GM23338 (cell line): ENCODE data around the gene MKI67. TPM values are rescaled to one million over a fixed set of nuclear protein-coding genes. Genes with fewer than 3 reads are reported as not detected.

Source experiments
- ATAC-seq: fragments of 200-7000 bp; cut with Tn5 transposase; 3 replicates; pipeline ENCODE4 v1.9.1; 2020
- DNase-seq: peaks from one replicate; pipeline ENCODE4 v3.0.0-alpha.2; 2015; ENCODE audit warnings: low spot score
- H2AFZ ChIP-seq: fragments of 200-600 bp; sonication (generic); 2 replicates; pipeline ENCODE4 v1.8.0; 2016; ENCODE audit warnings: antibody characterized with exemption, mild to moderate bottlenecking, moderate library complexity
- H3F3A ChIP-seq: fragments of 200-600 bp; sonication (generic); replicated peaks from 2 replicates; pipeline ENCODE4 v1.8.0; 2017; ENCODE audit warnings: antibody characterized with exemption, mixed run types, low read depth
- H3K27ac ChIP-seq: fragments of 200-600 bp; sonication (generic); 2 replicates; pipeline ENCODE4 v1.6.1; 2016; ENCODE audit warnings: low read depth
- H3K27me3 ChIP-seq: fragments of 200-600 bp; sonication (generic); 2 replicates; pipeline ENCODE4 v1.8.0; 2016; ENCODE audit warnings: mild to moderate bottlenecking, mixed run types, moderate library complexity; ENCODE audit not compliant: insufficient read depth
- H3K36me3 ChIP-seq: fragments of 200-600 bp; sonication (generic); 2 replicates; pipeline ENCODE4 v1.8.0; 2016; ENCODE audit warnings: mild to moderate bottlenecking; ENCODE audit not compliant: insufficient read depth
- H3K4me1 ChIP-seq: fragments of 200-600 bp; sonication (generic); 2 replicates; pipeline ENCODE4 v1.8.0; 2016; ENCODE audit warnings: mild to moderate bottlenecking, moderate library complexity; ENCODE audit not compliant: insufficient read depth
- H3K4me2 ChIP-seq: fragments of 200-600 bp; sonication (generic); 2 replicates; pipeline ENCODE4 v1.7.1; 2017; ENCODE audit warnings: mixed run types
- H3K4me3 ChIP-seq: fragments of 200-600 bp; sonication (generic); 2 replicates; pipeline ENCODE4 v1.6.1; 2016; ENCODE audit warnings: mixed run types
- H3K79me2 ChIP-seq: fragments of 200-600 bp; sonication (generic); replicated peaks from 2 replicates; pipeline ENCODE4 v1.8.0; 2017; ENCODE audit warnings: mild to moderate bottlenecking; ENCODE audit not compliant: insufficient read depth
- H3K9me2 ChIP-seq: fragments of 200-600 bp; sonication (generic); 2 replicates; pipeline ENCODE4 v1.8.0; 2017; ENCODE audit not compliant: insufficient read depth
- H4K20me1 ChIP-seq: fragments of 200-600 bp; sonication (generic); replicated peaks from 2 replicates; pipeline ENCODE4 v1.8.0; 2017; ENCODE audit warnings: mild to moderate bottlenecking; ENCODE audit not compliant: insufficient read depth
- H3K27ac Mint-ChIP-seq: 2 replicates; pipeline ENCODE4 v1.8.0; 2020; ENCODE audit warnings: inconsistent platforms, mild to moderate bottlenecking, moderate library complexity, mixed read lengths
- H3K27me3 Mint-ChIP-seq: 3 replicates; pipeline ENCODE4 v1.8.0; 2022; ENCODE audit warnings: low read depth, mild to moderate bottlenecking, moderate library complexity, mixed read lengths, inconsistent platforms; ENCODE audit not compliant: insufficient read depth, poor library complexity
- H3K36me3 Mint-ChIP-seq: 3 replicates; pipeline ENCODE4 v1.8.0; 2021; ENCODE audit warnings: low read depth, mild to moderate bottlenecking, inconsistent platforms, moderate library complexity, mixed read lengths
- H3K4me1 Mint-ChIP-seq: 3 replicates; pipeline ENCODE4 v1.8.0; 2020; ENCODE audit warnings: mild to moderate bottlenecking, inconsistent platforms, mixed read lengths
- H3K4me3 Mint-ChIP-seq: 3 replicates; pipeline ENCODE4 v1.8.0; 2021; ENCODE audit warnings: moderate library complexity, mild to moderate bottlenecking, inconsistent platforms, mixed read lengths
- H3K9me3 Mint-ChIP-seq: 3 replicates; pipeline ENCODE4 v1.8.0; 2020; ENCODE audit warnings: moderate library complexity, mild to moderate bottlenecking, inconsistent platforms, mixed read lengths
- CREB1 ChIP-seq: fragments of 250-450 bp; sonication (Bioruptor Pico); IDR thresholded peaks from 2 replicates; pipeline ENCODE4 v1.5.0; 2020; ENCODE audit warnings: low read depth, mild to moderate bottlenecking, moderate library complexity
- ETS1 ChIP-seq: IDR thresholded peaks from 2 replicates; pipeline ENCODE4 v1.6.1; 2016; ENCODE audit warnings: antibody characterized with exemption
- EZH2 ChIP-seq: fragments of 200-600 bp; sonication (generic); IDR thresholded peaks from one replicate; pipeline ENCODE4 v1.8.0; 2017; ENCODE audit warnings: antibody characterized with exemption, mild to moderate bottlenecking, low read depth; ENCODE audit not compliant: unreplicated experiment
- EZH2phosphoT487 ChIP-seq: fragments of 200-600 bp; sonication (generic); IDR thresholded peaks from one replicate; pipeline ENCODE4 v1.8.1; 2018; ENCODE audit warnings: antibody characterized with exemption; ENCODE audit not compliant: unreplicated experiment
- JUNB ChIP-seq: IDR thresholded peaks from one replicate; pipeline ENCODE4 v1.6.1; 2016; ENCODE audit warnings: antibody characterized with exemption; ENCODE audit not compliant: unreplicated experiment
- NANOG ChIP-seq: IDR thresholded peaks from 2 replicates; pipeline ENCODE4 v1.6.1; 2016; ENCODE audit warnings: antibody characterized with exemption, borderline replicate concordance
- POLR2AphosphoS5 ChIP-seq: IDR thresholded peaks from 2 replicates; pipeline ENCODE4 v1.6.1; 2016; ENCODE audit warnings: antibody characterized with exemption, low read depth
- REST ChIP-seq: IDR thresholded peaks from one replicate; pipeline ENCODE4 v1.6.1; 2018; ENCODE audit warnings: antibody characterized with exemption; ENCODE audit not compliant: unreplicated experiment
- STAT1 ChIP-seq: IDR thresholded peaks from one replicate; pipeline ENCODE4 v1.6.1; 2016; ENCODE audit warnings: antibody characterized with exemption; ENCODE audit not compliant: unreplicated experiment
- ZNF114 ChIP-seq: fragments of 250-450 bp; sonication (Bioruptor Pico); IDR thresholded peaks from 2 replicates; pipeline ENCODE4 v1.5.0; 2020; ENCODE audit warnings: mild to moderate bottlenecking, moderate library complexity
- ZNF331 ChIP-seq: fragments of 250-450 bp; sonication (Bioruptor Pico); IDR thresholded peaks from 2 replicates; pipeline ENCODE4 v1.5.0; 2020; ENCODE audit warnings: low read depth, mild to moderate bottlenecking, moderate library complexity
- ZNF462 ChIP-seq: fragments of 250-450 bp; sonication (Bioruptor Pico); IDR thresholded peaks from 2 replicates; pipeline ENCODE4 v1.5.0; 2020; ENCODE audit warnings: mild to moderate bottlenecking, moderate library complexity
- polyA plus RNA-seq: library from polyadenylated mRNA; unstranded; fragments of >200 nt; fragmentation: Nextera tagmentation; extraction: Ambion mirVana; gene quantifications from 2 replicates; pipeline ENCODE4 v1.2.1, GENCODE V29; 2016
- total RNA-seq: library from RNA; depleted of rRNA; stranded (reverse); fragments of >200 nt; shearing (Covaris generic); gene quantifications from 2 replicates; pipeline ENCODE4 v1.2.3, GENCODE V29; 2014

MKI67 gene
- total and polyA plus RNA-seq, 2 experiments from 2014 or later: 58.0 to 103 TPM

- Histone ChIP-seq H3F3A (no peaks in the 10 kb centered on the region), H3K79me2 (peaks cover 64% of the 10 kb centered on the region), H4K20me1 (peaks cover 34% of the 10 kb centered on the region), H3K4me3 (no peak overlapping the region), H3K27me3 (no peaks in the 10 kb centered on the region), H3K27ac (no peak overlapping the region), H3K4me2 (no peak overlapping the region), H3K4me1 (peaks cover 24% of the 10 kb centered on the region), H2AFZ (no peak overlapping the region), H3K36me3 (peaks cover 22% of the 10 kb centered on the region), H3K9me2 (no peaks in the 10 kb centered on the region)
- H3K9me3 Mint-ChIP-seq: no peaks in the 10 kb centered on the region
- peaks cover 36% of the 10 kb centered on the region; the same call in 2 of the 3 replicates for H3K36me3 Mint-ChIP-seq
- TF ChIP-seq JUNB (no peak), EZH2phosphoT487 (no peak), ZNF114 (no peak), REST (no peak), ZNF331 (CRISPR knock-in tag) (no peak), STAT1 (no peak), EZH2 (no peak), NANOG (no peak), POLR2AphosphoS5 (no peak), ZNF462 (CRISPR knock-in tag) (no peak), CREB1 (no peak), ETS1 (no peak)
- H3K4me3 Mint-ChIP-seq: no peak overlapping the region
- ATAC-seq (no peak), DNase-seq (no peak)
- peaks cover 24% of the 10 kb centered on the region for H3K4me1 Mint-ChIP-seq
- H3K27ac Mint-ChIP-seq: no peak overlapping the region
- H3K27me3 Mint-ChIP-seq: peaks cover 6% of the 10 kb centered on the region
Observed at GRCh38 chr10:128122931-128123330, 3.3 kb downstream of the MKI67 start.
